HG02798 (cell line): Measurements from ENCODE around the gene NUP58.
"Not testable (repeated sequence)": the region's sequence is repeated elsewhere in the genome, so short reads cannot be mapped to it uniquely, and the experiment has no call there.

Experiments used
- ATAC-seq: cut with Tn5 transposase; IDR thresholded peaks from one replicate; pipeline ENCODE4 v1.9.1; 2021; ENCODE audit warnings: mild to moderate bottlenecking; ENCODE audit not compliant: unreplicated experiment, poor library complexity

The NUP58 gene

GRCh38 chr13:25300861-25301346 lies 521 bp upstream of the NUP58 start:
- peak; percentile 28 for ATAC-seq

GRCh38 chr13:25302121-25302520 lies 696 bp downstream of the NUP58 start:
- no peak for ATAC-seq

- ATAC-seq: no peak
Observed at GRCh38 chr13:25306671-25307464, 5.4 kb downstream of the NUP58 start.

- no peak for ATAC-seq
Observed at GRCh38 chr13:25310891-25311290, 9.5 kb downstream of the NUP58 start.

- ATAC-seq: not testable (repeated sequence)
Observed at GRCh38 chr13:25318946-25319345, 17.5 kb downstream of the NUP58 start.

GRCh38 chr13:25319771-25320170 lies 18.3 kb downstream of the NUP58 start:
- ATAC-seq: no peak

- ATAC-seq: no peak
Observed at GRCh38 chr13:25324100-25324499, 22.7 kb downstream of the NUP58 start.

GRCh38 chr13:25329706-25330105 lies 28.3 kb downstream of the NUP58 start:
- ATAC-seq: no peak

GRCh38 chr13:25330541-25330940 lies 29.1 kb downstream of the NUP58 start:
- ATAC-seq: no peak

- no peak for ATAC-seq
Observed at GRCh38 chr13:25335856-25336255, 34.4 kb downstream of the NUP58 start.

- ATAC-seq: no peak
Observed at GRCh38 chr13:25345576-25345975, 44.2 kb downstream of the NUP58 start.

GRCh38 chr13:25347151-25347550 lies 45.7 kb downstream of the NUP58 start:
- no peak for ATAC-seq

- ATAC-seq: no peak
Observed at GRCh38 chr13:25351404-25351803, 50.0 kb downstream of the NUP58 start.

- ATAC-seq: no peak
Observed at GRCh38 chr13:25352230-25352629, 50.8 kb downstream of the NUP58 start.

GRCh38 chr13:25352806-25353205 lies 51.4 kb downstream of the NUP58 start:
- ATAC-seq: no peak

GRCh38 chr13:25353344-25353743 lies 51.9 kb downstream of the NUP58 start:
- ATAC-seq: no peak

GRCh38 chr13:25354377-25354776 lies 53.0 kb downstream of the NUP58 start:
- no peak for ATAC-seq

GRCh38 chr13:25360443-25360842 lies 59.0 kb downstream of the NUP58 start:
- ATAC-seq: not testable (repeated sequence)

- ATAC-seq: no peak
Observed at GRCh38 chr13:25365720-25366235, 64.4 kb downstream of the NUP58 start.

- no peak for ATAC-seq
Observed at GRCh38 chr13:25371158-25371874, 69.9 kb downstream of the NUP58 start.

GRCh38 chr13:25371875-25372283 lies 70.5 kb downstream of the NUP58 start, which contains the start of gene ATP8A2:
TSS of gene ATP8A2 (plus strand) at chr13:25371974. CDS start at chr13:25372213, 239 bp downstream.
- ATAC-seq: no peak
